Right lung (tissue), 5 donors: ENCODE results near the gene GPR78. TPM values are rescaled to one million over a fixed set of nuclear protein-coding genes. Genes with fewer than 3 reads are reported as not detected.

ENCODE experiments used
- DNase-seq, 2 donors: peaks; one replicate each; pipeline ENCODE4 v3.0.0-alpha.2; 2013
- polyA plus RNA-seq, 5 donors: library from polyadenylated mRNA; unstranded; fragments of 120-200 nt; gene quantifications; one replicate each; pipeline versions ENCODE4 v1.2.1 to v1.2.3, GENCODE V29; 2013; ENCODE audit warnings: inconsistent platforms in 1 of 5, low replicate concordance in 1 of 5; ENCODE audit not compliant: insufficient read length in 5 of 5, insufficient read depth in 1 of 5

Gene GPR78
- polyA plus RNA-seq, 5 donors = 0.06 to 0.37 (median 0.15) TPM

DNA sequence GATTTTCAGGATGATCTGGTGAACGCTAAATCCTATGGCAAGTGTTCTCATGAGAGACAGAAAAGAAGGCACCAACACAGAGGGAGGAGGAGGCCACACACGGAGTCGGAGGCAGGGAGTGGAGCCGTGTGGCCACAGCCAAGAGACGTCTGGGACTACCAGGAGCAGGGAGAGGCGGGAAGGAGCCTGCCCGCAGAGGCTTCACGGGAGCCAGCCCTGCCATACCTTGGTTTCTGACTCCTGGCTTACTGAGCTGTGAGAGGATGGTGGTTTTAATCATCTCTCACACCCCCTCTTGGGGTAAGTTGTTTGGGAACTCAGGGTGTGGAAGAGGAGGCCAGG is 33.5 kb upstream of the GPR78 start:
- DNase-seq = no peak

DNA sequence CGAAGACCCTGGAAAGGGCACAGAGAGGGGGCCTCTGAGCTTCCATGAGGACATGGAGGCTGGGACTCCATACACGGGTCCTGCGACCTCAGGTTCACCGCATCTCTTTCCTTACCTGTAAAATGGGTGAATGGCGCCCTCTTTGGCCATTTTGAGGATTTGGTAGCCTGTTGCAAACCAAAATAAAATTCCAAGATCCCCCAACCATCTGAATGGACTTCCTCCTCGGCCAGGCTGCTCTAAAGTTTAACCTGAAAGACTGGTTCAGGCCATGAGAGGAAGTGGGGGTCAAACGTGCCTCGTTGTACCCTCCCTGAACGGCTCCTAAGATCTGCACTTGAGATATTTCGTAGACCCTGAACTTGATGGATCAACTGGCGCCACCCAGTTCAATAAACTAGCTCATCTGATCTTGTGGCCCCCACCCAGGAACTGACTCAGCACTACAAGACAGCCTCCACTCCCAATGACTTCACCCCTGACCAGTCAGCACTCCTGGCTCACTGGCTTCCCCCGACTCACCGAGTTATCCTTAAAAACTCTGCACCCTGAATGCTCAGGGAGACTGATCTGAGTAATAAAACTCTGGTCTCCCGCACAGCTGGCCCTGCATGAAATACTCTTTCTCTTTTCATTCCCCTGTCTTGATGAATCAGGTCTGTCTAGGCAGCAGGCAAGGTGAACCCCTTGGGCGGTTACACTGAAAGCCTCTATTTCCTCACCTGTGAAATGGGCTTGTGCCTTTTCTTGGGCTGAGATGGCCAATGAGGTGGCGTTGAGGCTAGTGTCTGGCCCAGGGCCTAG is 32.9 kb upstream of the GPR78 start:
- no peak for DNase-seq

DNA sequence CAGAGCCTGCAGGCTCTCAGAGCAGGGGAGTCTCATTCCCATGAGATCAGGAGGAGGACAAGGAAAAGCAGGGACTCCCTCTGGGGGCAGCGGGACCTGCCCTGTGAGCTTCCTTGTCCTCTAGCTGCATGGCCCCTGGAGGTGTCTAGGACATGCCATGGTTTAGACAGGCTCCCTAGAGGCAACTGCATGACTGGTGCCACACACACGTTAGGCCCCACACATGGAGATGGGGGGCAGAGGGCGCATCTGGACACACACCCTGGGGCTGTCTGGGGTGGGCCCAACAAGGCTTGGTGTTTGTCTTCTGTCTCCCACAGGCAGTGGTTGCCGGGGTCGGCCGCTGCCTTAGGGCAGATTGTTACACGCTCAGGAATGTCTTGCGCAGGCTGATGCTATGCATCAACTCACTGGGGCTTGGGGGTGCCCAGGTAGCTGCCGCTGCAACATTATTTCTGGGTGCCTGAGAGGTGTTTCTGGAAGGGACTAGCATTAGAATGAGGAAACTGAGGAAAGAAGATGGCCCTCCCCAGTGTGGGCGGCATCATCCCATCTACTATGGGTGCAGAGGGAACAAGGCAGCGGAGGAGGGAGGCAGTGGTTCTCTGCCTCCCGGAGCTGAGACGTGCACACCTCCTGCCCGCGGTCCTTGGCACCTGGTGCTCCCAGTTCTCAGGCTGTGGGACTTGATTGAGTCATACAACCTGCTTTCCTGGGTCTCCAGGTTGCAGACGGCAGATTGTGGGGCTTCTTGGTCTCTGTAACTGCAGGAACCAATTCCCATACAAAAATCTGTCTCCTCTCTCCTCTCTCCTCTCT is 32.1 kb upstream of the GPR78 start:
- no peak for DNase-seq

DNA sequence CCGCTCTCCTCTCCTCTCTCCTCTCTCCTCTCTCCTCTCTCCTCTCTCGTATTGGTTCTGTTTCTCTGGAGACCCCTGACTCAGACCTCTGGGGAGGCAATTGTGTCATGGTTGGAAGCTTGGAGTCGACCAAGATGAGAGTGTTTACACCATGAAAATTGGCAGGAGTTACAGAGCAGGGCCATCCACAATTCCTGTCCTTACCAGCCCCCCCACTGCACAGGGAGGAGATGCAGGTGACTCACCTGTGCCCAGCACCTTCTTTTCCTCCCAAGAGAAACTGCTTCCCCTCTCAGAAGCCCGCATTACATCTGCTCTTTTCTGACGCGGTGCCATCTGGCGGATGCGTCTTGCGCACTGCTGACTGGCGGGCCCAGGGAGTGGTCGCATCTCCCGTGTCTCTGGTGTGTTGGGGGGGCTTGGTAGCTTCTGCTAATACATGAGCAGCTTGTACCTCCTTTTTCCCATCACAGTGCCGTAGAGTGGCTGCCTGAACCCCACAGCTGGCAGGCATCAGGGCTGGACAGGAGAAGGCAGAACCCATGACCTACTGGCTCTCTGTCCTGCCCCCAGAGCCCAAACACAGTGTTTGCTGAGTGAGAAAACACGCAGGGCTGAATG is 31.4 kb upstream of the GPR78 start:
- no peak for DNase-seq

DNA sequence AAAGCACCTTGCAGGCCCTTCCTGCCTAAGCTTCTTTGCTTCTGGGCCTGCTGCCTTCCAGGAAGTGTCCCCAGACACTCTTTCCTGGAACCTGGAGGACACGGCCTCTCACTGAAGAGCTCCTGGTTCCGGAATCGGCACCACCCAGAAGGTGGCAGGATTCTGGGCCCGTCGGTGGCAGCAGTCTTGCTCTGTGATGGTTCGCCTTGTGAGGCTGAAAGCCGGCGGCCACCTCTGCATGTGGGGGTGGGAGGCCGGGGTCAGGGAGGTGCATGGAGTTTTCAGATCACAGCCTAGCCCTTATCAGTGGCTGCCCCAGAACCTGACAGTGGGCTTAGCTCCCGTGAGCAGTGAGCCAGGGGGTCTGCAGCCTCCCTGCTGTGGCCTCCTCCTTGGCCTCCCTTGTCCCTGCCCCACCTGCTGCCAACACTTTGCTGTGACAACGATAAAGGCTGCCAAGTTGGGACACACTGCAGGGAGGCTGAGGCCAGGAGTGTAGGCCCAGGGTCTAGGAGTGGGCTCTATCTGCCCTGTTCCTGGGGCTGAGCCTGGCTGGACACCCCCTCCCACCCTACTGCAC is 30.8 kb upstream of the GPR78 start:
- DNase-seq = no peak

DNA sequence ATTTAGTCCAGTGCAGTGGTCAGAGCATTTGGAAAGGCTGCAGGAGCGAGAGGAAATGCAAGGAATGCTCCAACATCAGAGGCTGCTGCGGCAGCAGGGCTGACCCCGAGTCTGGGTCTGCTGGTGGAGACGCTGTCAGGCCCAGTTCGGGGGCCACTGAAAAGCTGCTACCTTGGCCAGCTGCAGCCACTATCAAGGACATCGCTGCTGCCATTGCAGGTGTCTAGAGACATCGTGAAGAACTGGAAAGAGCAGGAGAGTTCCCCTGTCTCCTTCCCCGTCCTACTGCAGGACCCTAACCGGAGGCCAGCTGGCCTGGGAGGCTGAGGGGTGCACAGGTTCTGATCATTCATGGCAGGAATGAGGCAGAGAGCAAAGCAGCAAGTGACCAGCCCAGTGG is 29.5 kb upstream of the GPR78 start:
- DNase-seq = no peak

DNA sequence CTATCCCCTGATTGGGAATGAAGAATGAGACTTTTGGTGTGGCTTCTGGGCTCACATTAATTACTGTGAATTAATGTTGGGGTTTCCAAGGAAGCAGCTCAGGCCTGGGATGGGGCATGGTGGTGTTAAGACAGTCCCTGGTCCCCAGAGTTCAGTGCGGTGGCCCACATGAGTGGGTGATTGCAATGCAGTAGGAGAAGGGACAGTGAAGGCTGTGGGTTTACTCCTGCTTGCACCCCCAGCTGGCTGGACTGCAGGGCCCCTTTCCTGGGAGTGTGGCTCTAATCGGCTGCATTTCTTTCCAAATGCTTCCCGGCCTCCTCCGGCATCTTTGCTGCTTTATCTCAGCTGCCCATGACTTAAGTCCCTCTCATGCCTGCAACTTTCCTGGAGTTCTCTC is 28.2 kb upstream of the GPR78 start:
- DNase-seq = no peak

DNA sequence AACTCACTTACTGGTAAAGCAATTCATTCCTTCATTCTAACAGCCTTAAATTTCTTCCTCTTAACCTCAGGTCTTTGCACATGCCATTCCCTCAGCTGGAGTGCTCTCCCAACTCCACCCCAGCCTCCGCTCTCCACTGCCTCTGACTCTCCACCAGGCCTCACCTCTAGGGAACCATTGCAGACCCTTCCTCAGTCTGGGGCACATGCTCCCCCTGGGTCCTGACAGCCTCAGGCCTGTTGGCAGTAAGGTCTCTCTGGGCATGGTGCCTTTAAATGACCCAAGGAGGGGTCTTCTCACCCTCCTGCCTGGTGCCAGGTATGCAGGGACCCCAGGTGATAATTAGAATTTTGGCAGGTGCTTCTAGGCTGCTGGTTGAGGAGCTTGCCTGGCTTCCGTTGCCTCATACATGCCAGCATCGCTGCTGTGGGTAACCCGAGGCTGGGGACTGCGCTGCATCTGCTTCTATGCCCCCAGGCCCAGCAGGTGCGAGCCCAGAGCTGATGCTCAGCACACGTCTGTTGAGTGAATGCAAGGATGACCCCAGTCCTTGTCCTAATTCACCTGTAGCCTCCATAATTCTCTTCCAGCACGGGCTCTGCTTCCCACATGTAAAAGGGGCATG is 27.5 kb upstream of the GPR78 start:
- no peak for DNase-seq

DNA sequence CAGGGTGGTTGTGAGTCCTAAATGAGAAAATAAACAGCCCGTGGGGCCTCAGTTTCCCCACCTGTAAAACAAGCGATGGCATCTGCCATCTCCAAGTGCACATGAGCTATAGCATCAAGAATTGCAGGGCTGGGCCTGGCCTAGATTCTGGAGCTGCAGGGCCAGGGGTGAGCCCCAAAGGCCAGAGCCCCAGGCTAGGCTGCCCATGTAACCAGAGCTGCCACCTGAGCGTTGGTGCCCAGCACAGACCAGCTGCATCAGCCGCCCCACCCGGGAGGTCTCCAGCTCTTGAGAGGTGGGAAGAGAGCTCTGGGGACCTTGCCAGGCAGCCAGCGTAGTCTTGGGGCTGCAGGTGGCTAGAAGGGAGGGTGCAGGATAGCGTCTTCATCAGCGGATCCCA is 27.0 kb upstream of the GPR78 start:
- no peak for DNase-seq

DNA sequence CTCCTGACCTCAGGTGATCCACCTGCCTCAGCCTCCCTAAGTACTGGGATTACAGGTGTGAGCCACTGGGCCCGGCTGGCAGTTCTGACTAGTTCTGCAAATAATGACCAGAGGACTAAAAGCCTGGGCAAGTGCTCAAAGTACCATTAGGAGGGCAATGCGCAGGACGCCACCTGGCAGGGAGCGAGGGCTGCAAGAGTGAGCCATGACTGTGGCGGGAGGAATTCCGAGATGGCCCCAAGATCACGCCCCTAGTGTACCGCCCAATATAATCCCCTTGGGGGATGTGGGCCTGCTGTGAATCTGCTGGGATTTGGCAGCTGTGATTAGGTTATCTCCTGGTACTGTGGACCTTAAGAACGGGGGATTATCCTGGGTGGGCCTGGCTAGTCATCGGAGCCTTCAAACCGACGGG is 26.2 kb upstream of the GPR78 start:
- DNase-seq = no peak

DNA sequence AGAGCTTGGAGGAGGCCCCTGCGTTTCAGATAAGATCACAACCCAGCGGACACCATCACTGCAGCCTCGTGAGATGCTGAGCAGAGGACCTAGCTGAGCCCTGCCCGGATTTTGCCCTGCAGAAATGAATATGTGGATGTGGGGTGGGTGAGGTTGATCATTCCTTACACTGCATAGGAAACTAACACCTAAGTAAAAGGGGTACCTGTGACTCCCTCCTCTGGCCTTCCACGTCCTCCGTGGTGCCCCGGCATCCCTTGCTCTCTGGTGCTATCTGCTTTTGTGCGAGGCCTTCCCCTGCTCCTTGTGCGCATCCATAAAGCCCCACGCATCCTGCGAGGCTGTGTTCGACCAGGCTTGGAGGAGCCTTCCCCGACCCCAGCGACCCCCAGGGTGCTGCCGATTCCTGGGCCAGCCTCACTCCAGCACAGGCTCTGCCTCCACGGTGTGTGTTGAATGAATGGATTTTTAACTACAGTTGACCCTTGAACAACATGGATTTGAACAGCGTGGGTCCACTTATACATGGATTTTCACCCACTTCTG is 25.6 kb upstream of the GPR78 start:
- DNase-seq = no peak

DNA sequence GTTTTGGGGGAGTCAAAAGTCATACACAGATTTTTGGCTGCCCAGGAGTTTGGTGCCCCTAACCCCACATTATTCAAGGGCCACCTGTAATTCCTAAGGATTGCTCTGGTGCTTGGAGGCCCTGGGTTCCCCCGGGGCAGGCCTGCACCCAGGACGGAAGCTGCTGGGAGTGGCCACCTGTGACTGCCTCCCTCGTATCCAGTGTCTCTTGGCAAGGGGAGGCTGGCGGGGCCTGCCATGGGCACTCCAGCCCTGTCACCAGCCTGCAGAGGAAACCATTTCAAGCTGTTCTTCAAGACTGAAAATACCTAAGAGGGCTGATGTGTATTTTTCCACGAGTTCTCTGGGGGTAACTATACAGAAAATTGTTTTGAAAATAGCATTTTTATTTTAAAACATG is 24.5 kb upstream of the GPR78 start:
- no peak for DNase-seq

DNA sequence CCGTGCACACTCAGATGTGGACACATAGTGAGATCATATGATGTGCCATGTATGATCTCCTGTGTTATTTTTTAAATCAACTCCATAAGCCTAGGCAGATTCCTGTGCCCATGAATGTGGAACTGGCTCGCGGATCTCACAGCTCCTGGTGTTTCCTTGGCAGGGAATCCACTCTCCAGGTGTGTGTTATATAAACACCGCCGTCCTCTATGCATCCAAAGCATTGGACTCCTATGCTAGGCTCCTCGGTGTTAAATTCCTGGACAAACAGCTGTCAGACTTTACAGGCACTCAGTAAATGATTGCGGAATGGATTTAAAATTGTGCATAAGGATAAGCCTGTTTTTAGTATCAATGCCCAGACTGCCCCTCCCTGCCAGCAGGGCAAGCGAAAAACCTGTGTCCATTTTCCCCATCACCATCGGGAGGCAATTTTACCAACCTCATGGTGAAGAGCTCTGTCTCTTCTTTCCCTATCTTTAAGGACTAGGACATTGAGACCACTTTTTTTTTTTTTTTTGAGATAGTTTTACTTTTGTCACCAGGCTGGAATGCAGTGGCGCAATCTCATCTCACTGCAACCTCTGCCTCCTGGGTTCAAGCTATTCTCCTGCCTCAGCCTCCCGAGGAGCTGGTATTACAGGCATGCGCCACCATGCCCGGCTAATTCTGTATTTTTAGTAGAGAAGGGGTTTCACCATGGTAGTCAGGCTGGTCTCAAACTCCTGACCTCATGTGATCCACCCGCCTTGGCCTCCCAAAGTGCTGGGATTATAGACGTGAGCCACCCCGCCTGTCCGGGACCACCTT is 23.6 kb upstream of the GPR78 start:
- DNase-seq = no peak

DNA sequence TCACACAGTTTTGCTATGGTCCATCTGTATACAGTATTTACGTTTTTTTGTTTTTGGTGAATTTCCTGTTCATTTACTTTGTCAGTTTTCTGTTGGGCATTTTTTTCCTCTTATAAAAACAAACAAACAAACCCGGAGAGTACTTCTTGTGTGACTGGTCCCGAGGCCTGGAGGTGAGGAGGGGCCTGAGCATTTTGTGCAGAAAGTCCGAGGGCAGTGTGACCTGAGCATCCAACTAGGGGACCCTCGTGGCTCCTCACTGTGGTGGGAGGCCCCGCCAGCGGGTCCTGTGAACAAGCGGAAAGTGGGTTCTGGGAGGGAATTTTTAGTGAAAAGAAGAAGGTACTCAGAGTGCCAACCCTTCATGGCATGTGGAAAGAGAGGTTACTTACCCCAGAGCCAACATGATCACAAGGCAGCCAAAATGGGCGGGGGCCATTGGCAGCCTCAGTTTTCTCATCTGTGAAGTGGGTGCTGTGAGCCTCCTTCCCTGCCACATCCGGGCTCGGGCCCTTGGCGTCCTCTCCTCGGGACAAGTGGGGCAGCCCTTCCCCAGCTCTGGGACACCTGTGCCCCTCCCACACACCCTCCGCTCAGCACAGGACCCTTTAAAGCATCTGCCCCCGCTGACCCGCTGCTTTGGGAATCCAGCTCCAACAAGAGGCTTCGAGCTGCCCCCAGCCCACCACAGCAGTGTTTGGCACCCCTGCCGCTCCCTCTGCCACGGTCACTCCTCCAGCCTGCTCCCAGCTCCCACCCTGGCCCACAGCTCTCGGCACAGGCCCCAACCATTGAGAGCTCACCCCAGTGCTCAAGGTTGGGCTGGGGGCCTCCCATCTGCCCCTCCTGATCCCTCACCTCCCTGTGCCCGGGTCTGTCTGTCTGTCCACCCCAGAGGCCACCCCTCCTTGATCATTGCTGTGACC is 22.8 kb upstream of the GPR78 start:
- no peak for DNase-seq

DNA sequence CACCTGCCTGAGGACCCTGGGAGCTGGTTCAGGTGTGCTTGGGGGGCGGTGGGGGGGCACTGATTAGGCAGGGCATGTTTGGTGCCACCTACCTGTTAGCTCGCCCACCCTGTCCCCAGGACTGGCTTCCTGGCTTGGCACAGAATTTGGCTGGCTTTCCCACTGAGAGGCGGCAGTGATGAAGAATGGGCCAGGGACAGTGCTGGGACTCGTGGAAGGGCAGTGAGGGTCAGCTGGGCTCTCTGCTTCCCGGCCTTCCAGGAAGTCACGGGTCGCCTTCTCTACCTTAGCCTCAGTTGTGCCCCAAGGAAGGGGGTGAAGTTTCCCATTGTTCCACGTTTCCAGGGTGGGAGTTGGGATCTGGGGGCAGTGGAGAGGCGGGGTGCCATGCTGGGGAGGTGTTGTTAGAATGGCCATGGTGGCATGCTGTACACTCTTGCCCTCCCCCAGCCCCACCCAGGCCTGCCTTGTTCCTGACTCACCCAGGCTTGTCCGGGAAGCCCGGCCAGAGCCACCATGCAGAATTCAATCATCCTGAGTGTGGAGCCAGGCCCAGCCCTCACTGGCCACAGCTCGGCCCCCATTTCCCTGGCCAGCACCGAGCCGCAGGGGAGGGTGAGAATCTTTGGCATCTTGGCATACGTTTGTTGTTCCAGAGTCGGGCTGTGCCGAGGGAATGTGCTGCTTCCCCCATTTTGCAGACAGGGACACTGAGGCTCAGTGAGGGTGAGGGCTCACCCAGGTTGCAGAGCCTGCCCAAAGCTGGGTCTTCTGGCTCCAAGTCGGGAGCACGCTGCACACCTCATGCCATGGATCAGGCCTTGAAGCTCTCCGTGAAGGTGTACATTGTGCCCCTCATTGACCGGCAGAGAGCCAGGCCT is 21.9 kb upstream of the GPR78 start:
- no peak for DNase-seq

DNA sequence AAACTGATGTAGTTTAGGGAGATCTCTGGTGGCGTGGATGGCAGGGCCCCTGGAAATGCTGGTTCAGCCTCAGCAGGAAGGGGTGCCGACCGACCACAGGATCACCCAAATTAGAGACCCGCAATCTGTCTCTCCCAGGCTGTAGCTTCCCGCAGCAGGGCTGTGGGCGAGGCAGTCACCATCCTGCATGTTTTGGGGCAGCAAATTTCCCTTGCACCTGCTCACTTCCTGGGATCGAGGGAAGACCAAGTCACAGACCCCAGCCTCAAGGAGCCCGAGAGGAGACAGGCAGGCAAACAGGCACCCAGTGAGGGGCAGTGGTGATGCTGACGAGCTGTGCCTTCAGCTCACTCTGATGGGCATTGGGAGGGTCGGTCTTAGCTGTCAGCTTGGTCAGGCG is 21.2 kb upstream of the GPR78 start:
- no peak for DNase-seq

DNA sequence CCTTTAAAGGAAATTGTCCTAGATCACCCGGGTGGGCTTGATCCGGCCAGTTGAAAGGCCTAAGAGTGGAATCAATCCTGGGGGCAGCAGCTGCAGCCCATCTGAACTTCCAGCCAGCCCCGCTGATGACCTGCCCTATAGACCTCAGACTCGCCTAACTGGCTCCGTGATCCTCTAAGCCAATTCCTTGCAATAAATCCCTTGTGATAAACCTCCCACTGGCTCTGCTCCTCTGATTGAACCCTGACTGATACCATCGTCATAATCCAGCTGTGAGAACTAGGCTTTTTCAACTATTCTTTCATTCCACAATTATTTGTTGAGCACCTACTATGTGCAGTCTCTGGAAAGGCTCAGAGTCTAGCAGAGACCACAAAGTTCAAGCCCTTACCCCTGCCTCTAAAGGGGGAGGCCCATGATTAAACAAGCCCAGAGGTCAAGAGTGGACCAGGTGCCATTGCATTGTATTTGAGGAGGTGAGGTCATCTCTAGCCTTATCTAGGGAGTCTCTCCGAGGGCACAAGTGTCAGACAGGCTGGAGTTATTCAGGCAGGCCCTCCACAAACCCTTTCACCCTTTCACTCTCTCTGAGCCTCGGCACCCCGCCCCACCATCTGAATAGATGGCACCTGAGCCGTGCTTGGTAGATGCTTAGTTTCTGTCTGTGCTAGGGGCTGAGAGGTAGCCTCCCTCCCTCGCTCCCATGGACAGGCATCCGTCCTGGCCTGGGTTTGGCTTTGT is 20.5 kb upstream of the GPR78 start:
- no peak for DNase-seq
